CD4-positive, alpha-beta T cell treated with Interleukin-6 at 100 ng/mL for 8 hours (primary cell): ENCODE measurements around the gene ATP7B.

Experiments used
- DNase-seq: peaks from one replicate; pipeline ENCODE4 v3.0.0-alpha.2; 2020; ENCODE audit warnings: mixed read lengths, low spot score

ATP7B gene

DNA sequence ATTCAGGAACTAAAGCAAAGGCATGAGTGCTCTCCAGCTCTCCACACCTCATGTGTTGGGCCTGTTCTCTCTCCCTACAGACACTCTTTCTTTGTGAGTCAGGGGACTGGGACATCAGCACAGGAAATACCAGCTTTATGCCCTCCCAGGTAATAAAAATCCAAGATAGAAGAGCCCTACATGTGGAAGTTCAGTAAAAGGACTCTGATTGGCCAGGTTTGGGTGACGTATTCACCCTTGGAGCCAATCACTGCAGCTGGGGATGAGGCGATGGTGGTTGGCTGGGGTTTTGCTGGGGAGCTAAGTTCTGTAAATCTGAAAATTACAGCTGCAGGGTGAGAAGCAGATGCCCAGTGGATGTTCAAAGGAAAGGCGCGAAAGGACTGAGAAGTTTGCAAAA, 117.0 kb downstream of the ATP7B start:
- no peak for DNase-seq

DNA sequence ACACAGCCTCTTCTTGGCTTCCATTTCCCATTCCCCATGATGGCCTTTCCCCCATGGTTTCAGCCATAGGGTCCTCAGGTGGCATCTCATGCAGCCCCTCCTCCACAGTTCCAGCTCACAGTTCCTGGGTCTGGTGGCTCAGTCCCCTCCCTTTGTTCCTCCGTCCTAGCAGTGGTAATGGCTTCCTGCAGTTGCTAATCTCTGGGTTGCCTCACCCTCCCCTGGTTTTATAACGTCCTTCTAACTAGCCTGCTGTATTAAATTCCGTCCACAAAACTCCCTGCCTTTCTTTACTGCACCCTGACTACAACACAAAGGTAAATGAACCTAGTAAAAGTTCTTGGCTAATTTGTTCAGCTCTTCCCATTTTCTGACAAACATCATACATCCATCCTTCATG, 118.6 kb downstream of the ATP7B start:
- no peak for DNase-seq

DNA sequence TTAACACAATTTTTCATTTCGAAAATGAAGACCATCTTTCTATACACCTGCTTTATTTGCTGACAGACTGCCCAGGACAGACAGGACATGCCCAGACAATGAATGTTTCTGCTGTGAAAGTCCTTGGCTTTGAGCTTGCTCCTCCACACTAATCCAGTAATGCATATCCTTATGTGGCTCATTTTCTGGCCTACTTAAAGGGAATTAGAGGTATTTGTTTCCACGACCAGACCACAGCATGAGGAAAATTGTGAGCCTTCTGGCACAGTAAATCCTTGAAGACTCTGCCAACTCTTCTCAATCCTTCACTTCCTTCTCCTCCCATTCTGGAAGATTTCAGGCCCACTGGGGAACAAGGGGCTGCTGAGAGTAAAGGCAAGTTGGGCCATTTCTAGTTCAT, 123.8 kb downstream of the ATP7B start:
- no peak for DNase-seq

DNA sequence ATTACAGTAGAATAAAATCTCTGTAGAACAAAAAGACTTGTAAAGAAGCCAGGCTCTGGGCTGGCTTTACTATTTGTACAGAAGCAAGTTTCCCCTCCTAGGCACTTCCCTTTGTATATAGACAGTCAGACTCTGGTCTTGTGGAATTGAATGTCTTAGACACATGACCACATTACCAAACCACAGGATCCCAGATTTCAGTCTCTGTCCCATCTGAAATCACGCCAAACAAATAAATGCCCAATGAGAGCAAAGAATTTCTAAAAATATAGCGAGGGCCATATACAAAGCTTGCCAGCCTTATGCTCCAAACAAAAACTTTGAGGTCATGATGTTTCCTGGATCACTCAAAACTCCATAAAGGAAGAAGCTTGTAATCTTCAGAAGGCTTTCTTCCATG, 125.6 kb downstream of the ATP7B start:
- no peak for DNase-seq

GRCh38 chr13:51883226-51883600, 128.0 kb downstream of the ATP7B start:
- no peak for DNase-seq
